Stimulated activated CD4-positive, alpha-beta T cell treated with anti-CD3 and anti-CD28 coated beads, Interleukin-2, amount 100 ng/mL, for 48 hours (primary cell): ENCODE data around the gene DDX39B.
"Not testable (repeated sequence)": the region's sequence is repeated elsewhere in the genome, so short reads cannot be mapped to it uniquely, and the experiment has no call there.

Experiments
- DNase-seq, 2 donors: peaks; one replicate each; pipeline ENCODE4 v3.0.0-alpha.2; 2020

The DDX39B gene

GRCh38 chr6:31541658-31542521 lies at the start of gene DDX39B:
TSS of gene DDX39B (minus strand) at chr6:31542003. CDS start at chr6:31540532, 1,471 bp downstream.
- DNase-seq = peak; percentile 86 to 87

- not testable (repeated sequence) for DNase-seq
These were observed 48.9 kb upstream of the DDX39B start for GRCh38 chr6:31590691-31591090.

GRCh38 chr6:31588871-31589650 lies 47.3 kb upstream of the DDX39B start:
- DNase-seq = no peak

GRCh38 chr6:31587791-31588777 lies 46.3 kb upstream of the DDX39B start:
- DNase-seq = no peak

- no peak for DNase-seq
These were observed 44.9 kb upstream of the DDX39B start for GRCh38 chr6:31586599-31587281.

- DNase-seq = no peak
These were observed 44.2 kb upstream of the DDX39B start, which contains the start of gene LST1 for GRCh38 chr6:31586008-31586407. TSS of gene LST1 (plus strand) at chr6:31586277. CDS start at chr6:31587300, 1,023 bp downstream.

GRCh38 chr6:31585491-31585890 lies 43.7 kb upstream of the DDX39B start:
- DNase-seq = no peak

GRCh38 chr6:31582230-31582643 lies 40.4 kb upstream of the DDX39B start, which contains the start of gene LTB:
TSS of gene LTB (minus strand) at chr6:31582424. CDS start at chr6:31582417, 7 bp downstream.
- no peak for DNase-seq

GRCh38 chr6:31581434-31582229 lies 39.8 kb upstream of the DDX39B start:
- DNase-seq = no peak

- DNase-seq = peak; percentile 91 to 94
These were observed 39.1 kb upstream of the DDX39B start for GRCh38 chr6:31580807-31581433.

GRCh38 chr6:31580438-31580740 lies 38.6 kb upstream of the DDX39B start:
- DNase-seq = no peak

GRCh38 chr6:31579546-31580437 lies 38.0 kb upstream of the DDX39B start:
- DNase-seq = no peak

- DNase-seq = no peak
These were observed 37.3 kb upstream of the DDX39B start for GRCh38 chr6:31579119-31579505.

GRCh38 chr6:31578184-31579118 lies 36.6 kb upstream of the DDX39B start:
- no peak for DNase-seq

- DNase-seq = no peak
These were observed 35.8 kb upstream of the DDX39B start for GRCh38 chr6:31577579-31577966.

- DNase-seq = no peak
These were observed 35.2 kb upstream of the DDX39B start for GRCh38 chr6:31576897-31577578.

GRCh38 chr6:31575952-31576685 lies 34.3 kb upstream of the DDX39B start:
- DNase-seq = no peak
